SK-N-SH treated with all-trans-retinoic acid at 6 μM for 48 hours (cell line): ENCODE measurements around the gene TES.

ENCODE experiments used
- ATAC-seq: fragments of 200-7000 bp; cut with Tn5 transposase; 3 replicates; pipeline ENCODE4 v1.9.1; 2020; ENCODE audit warnings: mild to moderate bottlenecking, moderate library complexity
- ARNTL ChIP-seq: fragments of 450-650 bp; formaldehyde crosslinking; IDR thresholded peaks from 2 replicates; pipeline ENCODE4 v1.5.0; 2020; ENCODE audit warnings: low read depth, mild to moderate bottlenecking, moderate library complexity, borderline replicate concordance
- CSDC2 ChIP-seq: fragments of 250-450 bp; sonication (Bioruptor Pico); IDR thresholded peaks from 2 replicates; pipeline ENCODE4 v1.5.0; 2020; ENCODE audit warnings: mild to moderate bottlenecking, moderate library complexity
- ESRRG ChIP-seq: fragments of 250-450 bp; sonication (Bioruptor Pico); IDR thresholded peaks from 2 replicates; pipeline ENCODE4 v1.6.1; 2021; ENCODE audit warnings: mild to moderate bottlenecking
- ISL1 ChIP-seq: fragments of 250-450 bp; sonication (Bioruptor Pico); IDR thresholded peaks from 2 replicates; pipeline ENCODE4 v2.1.2; 2022; ENCODE audit warnings: mild to moderate bottlenecking, moderate library complexity
- OSR1 ChIP-seq: fragments of 250-450 bp; sonication (Bioruptor Pico); IDR thresholded peaks from 2 replicates; pipeline ENCODE4 v1.8.0; 2022; ENCODE audit warnings: moderate library complexity, mild to moderate bottlenecking, inconsistent platforms
- PPARA ChIP-seq: fragments of 250-450 bp; sonication (Bioruptor Pico); IDR thresholded peaks from 2 replicates; pipeline ENCODE4 v1.5.0; 2020; ENCODE audit warnings: mild to moderate bottlenecking, borderline replicate concordance
- RARB ChIP-seq: fragments of 250-450 bp; sonication (Bioruptor Pico); IDR thresholded peaks from 2 replicates; pipeline ENCODE4 v1.8.0; 2021; ENCODE audit warnings: mild to moderate bottlenecking, moderate library complexity
- SNAI2 ChIP-seq: fragments of 250-450 bp; sonication (Bioruptor Pico); IDR thresholded peaks from 2 replicates; pipeline ENCODE4 v1.5.0; 2020; ENCODE audit warnings: mild to moderate bottlenecking, moderate library complexity
- TCF4 ChIP-seq: fragments of 250-450 bp; sonication (Bioruptor Pico); IDR thresholded peaks from 2 replicates; pipeline ENCODE4 v1.8.0; 2021; ENCODE audit warnings: mild to moderate bottlenecking, moderate library complexity, borderline replicate concordance
- TOX ChIP-seq: fragments of 250-450 bp; sonication (Bioruptor Pico); IDR thresholded peaks from 2 replicates; pipeline ENCODE4 v1.8.0; 2021; ENCODE audit warnings: mild to moderate bottlenecking, moderate library complexity, borderline replicate concordance
- ZFP30 ChIP-seq: fragments of 450-650 bp; formaldehyde crosslinking; IDR thresholded peaks from 2 replicates; pipeline ENCODE4 v1.5.0; 2022; ENCODE audit warnings: mild to moderate bottlenecking, moderate library complexity
- ZNF565 ChIP-seq: fragments of 450-650 bp; formaldehyde crosslinking; conservative IDR thresholded peaks from 2 replicates; pipeline ENCODE4 v1.5.0; 2020; ENCODE audit warnings: low read depth, mild to moderate bottlenecking, moderate library complexity
- ZNF70 ChIP-seq: fragments of 450-650 bp; formaldehyde crosslinking; IDR thresholded peaks from 2 replicates; pipeline ENCODE4 v1.5.0; 2020; ENCODE audit warnings: mild to moderate bottlenecking, moderate library complexity
- ZNF8 ChIP-seq: fragments of 450-650 bp; formaldehyde crosslinking; IDR thresholded peaks from 2 replicates; pipeline ENCODE4 v1.5.0; 2020; ENCODE audit warnings: mild to moderate bottlenecking, moderate library complexity
- TF ChIP-seq, protein P1 (sequence below): fragments of 250-450 bp; sonication (Bioruptor Pico); IDR thresholded peaks from 2 replicates; pipeline ENCODE4 v1.8.0; 2021; ENCODE audit warnings: low read depth, mild to moderate bottlenecking, moderate library complexity, borderline replicate concordance
- TF ChIP-seq, protein P2 (sequence below): fragments of 250-450 bp; sonication (Bioruptor Pico); IDR thresholded peaks from 2 replicates; pipeline ENCODE4 v1.8.0; 2020; ENCODE audit warnings: mild to moderate bottlenecking, moderate library complexity, borderline replicate concordance
- TF ChIP-seq, protein P3 (sequence below): fragments of 250-450 bp; sonication (Bioruptor Pico); IDR thresholded peaks from 2 replicates; pipeline ENCODE4 v1.5.1; 2020; ENCODE audit warnings: low read depth, mild to moderate bottlenecking, moderate library complexity
- TF ChIP-seq, protein P4 (sequence below): fragments of 250-450 bp; sonication (Bioruptor Pico); IDR thresholded peaks from 2 replicates; pipeline ENCODE4 v1.5.1; 2021; ENCODE audit warnings: mild to moderate bottlenecking, moderate library complexity

The TES gene

DNA sequence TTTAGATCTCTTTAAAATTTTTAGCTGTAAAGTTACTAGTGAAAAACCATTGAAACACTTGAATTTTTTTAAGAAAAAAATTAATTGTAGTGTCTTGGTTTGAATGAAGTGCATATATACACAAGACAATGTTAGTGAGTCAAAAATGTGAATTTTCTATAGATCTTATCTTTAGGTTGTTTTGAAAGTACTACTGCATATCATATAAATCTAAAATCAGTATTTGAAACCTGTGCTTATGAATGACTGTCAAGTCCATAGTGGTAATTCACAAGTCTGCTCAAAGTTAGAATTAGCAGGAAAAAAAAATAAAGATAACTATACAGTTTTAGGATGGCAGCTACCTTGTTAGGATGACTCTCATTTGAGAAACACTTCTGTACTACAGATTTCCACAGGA, 25.0 kb downstream of the TES start:
- no peak for ATAC-seq
- TF ChIP-seq TOX (CRISPR knock-in tag) = no peak
- TF ChIP-seq PPARA (CRISPR knock-in tag) = no peak
- TF ChIP-seq ARNTL = no peak
- TF ChIP-seq, protein P1, sequence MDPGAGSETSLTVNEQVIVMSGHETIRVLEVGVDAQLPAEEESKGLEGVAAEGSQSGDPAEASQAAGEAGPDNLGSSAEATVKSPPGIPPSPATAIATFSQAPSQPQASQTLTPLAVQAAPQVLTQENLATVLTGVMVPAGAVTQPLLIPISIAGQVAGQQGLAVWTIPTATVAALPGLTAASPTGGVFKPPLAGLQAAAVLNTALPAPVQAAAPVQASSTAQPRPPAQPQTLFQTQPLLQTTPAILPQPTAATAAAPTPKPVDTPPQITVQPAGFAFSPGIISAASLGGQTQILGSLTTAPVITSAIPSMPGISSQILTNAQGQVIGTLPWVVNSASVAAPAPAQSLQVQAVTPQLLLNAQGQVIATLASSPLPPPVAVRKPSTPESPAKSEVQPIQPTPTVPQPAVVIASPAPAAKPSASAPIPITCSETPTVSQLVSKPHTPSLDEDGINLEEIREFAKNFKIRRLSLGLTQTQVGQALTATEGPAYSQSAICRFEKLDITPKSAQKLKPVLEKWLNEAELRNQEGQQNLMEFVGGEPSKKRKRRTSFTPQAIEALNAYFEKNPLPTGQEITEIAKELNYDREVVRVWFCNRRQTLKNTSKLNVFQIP (CRISPR knock-in tag) = no peak
- TF ChIP-seq, protein P2, sequence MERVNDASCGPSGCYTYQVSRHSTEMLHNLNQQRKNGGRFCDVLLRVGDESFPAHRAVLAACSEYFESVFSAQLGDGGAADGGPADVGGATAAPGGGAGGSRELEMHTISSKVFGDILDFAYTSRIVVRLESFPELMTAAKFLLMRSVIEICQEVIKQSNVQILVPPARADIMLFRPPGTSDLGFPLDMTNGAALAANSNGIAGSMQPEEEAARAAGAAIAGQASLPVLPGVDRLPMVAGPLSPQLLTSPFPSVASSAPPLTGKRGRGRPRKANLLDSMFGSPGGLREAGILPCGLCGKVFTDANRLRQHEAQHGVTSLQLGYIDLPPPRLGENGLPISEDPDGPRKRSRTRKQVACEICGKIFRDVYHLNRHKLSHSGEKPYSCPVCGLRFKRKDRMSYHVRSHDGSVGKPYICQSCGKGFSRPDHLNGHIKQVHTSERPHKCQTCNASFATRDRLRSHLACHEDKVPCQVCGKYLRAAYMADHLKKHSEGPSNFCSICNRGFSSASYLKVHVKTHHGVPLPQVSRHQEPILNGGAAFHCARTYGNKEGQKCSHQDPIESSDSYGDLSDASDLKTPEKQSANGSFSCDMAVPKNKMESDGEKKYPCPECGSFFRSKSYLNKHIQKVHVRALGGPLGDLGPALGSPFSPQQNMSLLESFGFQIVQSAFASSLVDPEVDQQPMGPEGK (CRISPR knock-in tag) = no peak
- no peak for TF ChIP-seq RARB
- TF ChIP-seq, protein P3, sequence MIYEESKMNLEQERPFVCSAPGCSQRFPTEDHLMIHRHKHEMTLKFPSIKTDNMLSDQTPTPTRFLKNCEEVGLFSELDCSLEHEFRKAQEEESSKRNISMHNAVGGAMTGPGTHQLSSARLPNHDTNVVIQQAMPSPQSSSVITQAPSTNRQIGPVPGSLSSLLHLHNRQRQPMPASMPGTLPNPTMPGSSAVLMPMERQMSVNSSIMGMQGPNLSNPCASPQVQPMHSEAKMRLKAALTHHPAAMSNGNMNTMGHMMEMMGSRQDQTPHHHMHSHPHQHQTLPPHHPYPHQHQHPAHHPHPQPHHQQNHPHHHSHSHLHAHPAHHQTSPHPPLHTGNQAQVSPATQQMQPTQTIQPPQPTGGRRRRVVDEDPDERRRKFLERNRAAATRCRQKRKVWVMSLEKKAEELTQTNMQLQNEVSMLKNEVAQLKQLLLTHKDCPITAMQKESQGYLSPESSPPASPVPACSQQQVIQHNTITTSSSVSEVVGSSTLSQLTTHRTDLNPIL (CRISPR knock-in tag) = no peak
- TF ChIP-seq, protein P4, sequence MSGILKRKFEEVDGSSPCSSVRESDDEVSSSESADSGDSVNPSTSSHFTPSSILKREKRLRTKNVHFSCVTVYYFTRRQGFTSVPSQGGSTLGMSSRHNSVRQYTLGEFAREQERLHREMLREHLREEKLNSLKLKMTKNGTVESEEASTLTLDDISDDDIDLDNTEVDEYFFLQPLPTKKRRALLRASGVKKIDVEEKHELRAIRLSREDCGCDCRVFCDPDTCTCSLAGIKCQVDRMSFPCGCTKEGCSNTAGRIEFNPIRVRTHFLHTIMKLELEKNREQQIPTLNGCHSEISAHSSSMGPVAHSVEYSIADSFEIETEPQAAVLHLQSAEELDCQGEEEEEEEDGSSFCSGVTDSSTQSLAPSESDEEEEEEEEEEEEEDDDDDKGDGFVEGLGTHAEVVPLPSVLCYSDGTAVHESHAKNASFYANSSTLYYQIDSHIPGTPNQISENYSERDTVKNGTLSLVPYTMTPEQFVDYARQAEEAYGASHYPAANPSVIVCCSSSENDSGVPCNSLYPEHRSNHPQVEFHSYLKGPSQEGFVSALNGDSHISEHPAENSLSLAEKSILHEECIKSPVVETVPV = no peak
- TF ChIP-seq ZFP30 (CRISPR knock-in tag) = no peak
- TF ChIP-seq ZNF565 (CRISPR knock-in tag) = no peak
- no peak for TF ChIP-seq SNAI2 (CRISPR knock-in tag)

DNA sequence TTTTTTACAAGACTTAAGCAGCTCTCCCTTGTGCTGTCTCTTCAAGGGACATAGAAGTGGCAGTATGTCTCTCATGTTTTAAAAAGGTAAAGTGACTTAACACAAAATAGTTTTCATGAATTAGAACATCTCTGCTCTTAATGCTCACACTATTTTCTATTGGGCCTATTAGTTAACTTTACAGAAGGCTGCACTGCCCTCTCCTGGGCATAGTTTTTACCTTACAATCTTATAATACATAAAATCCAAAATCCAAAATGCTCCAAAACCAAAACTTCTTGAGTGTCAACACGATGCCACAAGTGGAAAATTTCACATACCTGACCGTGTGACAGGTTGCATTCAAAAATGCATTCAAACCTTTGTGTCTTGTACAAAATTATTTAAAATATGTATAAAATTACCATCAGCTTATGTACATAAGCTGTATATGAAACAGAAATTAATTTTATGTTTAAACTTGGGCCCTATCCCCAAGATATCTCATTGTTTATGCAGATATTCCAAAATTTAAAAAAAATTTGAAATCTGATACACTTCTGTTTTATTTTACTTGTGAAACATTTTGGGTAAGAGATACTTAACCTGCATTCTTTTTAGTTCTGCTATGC, 25.8 kb downstream of the TES start:
- ATAC-seq = peak; percentile 88
- TF ChIP-seq, protein P2 (CRISPR knock-in tag) = no peak
- no peak for TF ChIP-seq ESRRG (CRISPR knock-in tag)
- TF ChIP-seq ZNF70 (CRISPR knock-in tag) = no peak
- no peak for TF ChIP-seq ZNF8
- no peak for TF ChIP-seq PPARA (CRISPR knock-in tag)
- no peak for TF ChIP-seq ZFP30 (CRISPR knock-in tag)
- TF ChIP-seq, protein P4 = no peak
- no peak for TF ChIP-seq OSR1 (CRISPR knock-in tag)
- no peak for TF ChIP-seq RARB

DNA sequence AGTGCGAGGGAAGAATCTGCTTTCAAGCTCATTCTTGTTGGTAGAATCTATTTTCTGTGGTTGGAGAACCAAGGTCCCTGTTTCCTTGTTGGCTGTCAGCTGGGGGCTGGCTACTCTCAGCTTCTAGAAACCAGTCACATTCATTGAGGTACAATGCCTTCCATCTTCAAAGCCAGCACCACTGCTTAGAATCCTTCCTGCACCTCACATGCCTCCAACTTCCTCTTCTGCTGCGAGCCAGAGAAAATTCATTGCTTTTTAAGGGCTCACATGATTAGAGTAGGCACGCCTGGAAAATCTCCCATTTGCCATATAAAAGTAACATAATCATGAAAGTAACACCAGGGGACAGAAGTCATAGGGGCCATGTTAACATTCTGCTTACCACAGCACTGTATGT, 28.7 kb downstream of the TES start:
- TF ChIP-seq, protein P4 = no peak
- no peak for TF ChIP-seq TCF4
- no peak for TF ChIP-seq SNAI2 (CRISPR knock-in tag)
- no peak for TF ChIP-seq ZNF565 (CRISPR knock-in tag)
- TF ChIP-seq ISL1 (CRISPR knock-in tag) = no peak
- TF ChIP-seq, protein P3 (CRISPR knock-in tag) = no peak
- TF ChIP-seq CSDC2 (CRISPR knock-in tag) = no peak
- TF ChIP-seq ZFP30 (CRISPR knock-in tag) = no peak
- TF ChIP-seq, protein P1 (CRISPR knock-in tag) = no peak
- TF ChIP-seq ZNF70 (CRISPR knock-in tag) = no peak
- TF ChIP-seq ARNTL = no peak
- no peak for TF ChIP-seq RARB
- no peak for TF ChIP-seq OSR1 (CRISPR knock-in tag)
- TF ChIP-seq ESRRG (CRISPR knock-in tag) = no peak
- TF ChIP-seq, all 23 proteins: peak for 0
- no peak for ATAC-seq
